LoVo (cell line): ENCODE results near the gene CIAO2A.
"Not testable (repeated sequence)": the region's sequence is repeated elsewhere in the genome, so short reads cannot be mapped to it uniquely, and the experiment has no call there.

ENCODE experiments used
- DNase-seq: peaks from one replicate; pipeline ENCODE4 v3.0.0-alpha.2; 2016; ENCODE audit warnings: low spot score

CIAO2A gene

GRCh38 chr15:64093627-64094417 is at the start of gene CIAO2A:
TSS of gene CIAO2A (minus strand) at chr15:64093838. CDS start at chr15:64093768, 70 bp downstream.
- peak; percentile 100 for DNase-seq

GRCh38 chr15:64143276-64143675 is 49.6 kb upstream of the CIAO2A start:
- DNase-seq = no peak

DNA sequence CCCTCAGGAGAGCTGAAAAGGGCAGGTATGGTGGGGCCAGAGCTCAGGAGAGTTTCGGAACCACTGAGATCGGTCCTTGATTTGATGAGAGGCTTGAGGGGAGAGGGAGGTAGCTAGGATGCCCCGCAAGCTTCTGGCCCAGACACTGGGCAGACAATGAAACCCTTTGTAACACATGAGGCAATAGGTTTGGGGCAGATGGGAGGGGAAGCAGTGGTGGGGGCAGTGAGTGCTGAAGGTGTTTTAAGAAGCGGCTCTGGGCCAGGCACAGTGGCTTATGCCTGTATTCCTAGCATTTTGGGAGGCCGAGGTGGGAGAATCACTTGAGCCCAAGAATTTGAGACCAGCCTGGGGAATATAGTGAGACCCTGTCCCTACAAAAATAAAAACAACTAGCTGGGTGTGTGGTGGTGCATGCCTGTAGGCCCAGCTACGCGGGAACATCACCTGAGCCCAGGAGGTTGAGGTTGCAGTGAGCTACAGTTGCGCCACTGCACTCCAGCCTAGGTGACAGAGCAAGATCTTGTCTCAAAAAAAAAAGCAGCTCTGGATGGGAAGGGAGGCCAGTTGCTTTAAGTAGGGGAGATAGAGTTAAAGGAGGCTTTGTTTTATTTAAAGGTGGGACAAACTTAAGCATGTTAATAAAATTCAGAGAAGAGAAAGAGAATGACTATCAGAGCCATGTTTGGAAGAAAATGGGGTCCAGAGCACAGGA is 48.3 kb upstream of the CIAO2A start:
- no peak for DNase-seq

GRCh38 chr15:64138331-64138941 is 44.8 kb upstream of the CIAO2A start:
- DNase-seq = no peak

GRCh38 chr15:64137226-64137833 is 43.7 kb upstream of the CIAO2A start:
- DNase-seq = no peak

GRCh38 chr15:64136347-64136746 is 42.7 kb upstream of the CIAO2A start:
- DNase-seq = no peak

DNA sequence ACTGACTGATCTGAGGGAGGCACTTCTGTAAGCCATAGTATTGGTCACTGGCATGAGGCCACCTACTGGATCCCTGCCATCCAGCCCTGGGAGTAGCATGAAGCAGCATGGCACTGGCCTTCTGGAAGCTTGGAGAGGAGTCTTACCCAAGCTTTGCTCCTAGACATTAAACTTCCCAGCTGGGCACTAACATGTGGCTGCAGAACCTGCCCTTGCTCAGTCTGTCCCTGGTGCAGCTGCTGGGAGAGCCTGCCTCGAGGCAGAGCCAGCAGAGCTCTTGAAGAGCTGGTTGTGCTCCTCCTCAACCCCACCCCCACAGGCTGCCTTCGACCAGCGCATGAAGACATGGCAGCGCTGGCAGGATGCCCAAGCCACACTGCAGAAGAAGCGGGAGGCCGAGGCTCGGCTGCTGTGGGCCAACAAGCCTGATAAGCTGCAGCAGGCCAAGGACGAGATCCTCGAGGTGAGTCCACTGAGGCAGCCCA is 40.7 kb upstream of the CIAO2A start:
- DNase-seq = no peak

- DNase-seq = no peak
Observed at GRCh38 chr15:64133623-64134344, 40.1 kb upstream of the CIAO2A start.

- no peak for DNase-seq
Observed at GRCh38 chr15:64132217-64132616, 38.6 kb upstream of the CIAO2A start.

DNA sequence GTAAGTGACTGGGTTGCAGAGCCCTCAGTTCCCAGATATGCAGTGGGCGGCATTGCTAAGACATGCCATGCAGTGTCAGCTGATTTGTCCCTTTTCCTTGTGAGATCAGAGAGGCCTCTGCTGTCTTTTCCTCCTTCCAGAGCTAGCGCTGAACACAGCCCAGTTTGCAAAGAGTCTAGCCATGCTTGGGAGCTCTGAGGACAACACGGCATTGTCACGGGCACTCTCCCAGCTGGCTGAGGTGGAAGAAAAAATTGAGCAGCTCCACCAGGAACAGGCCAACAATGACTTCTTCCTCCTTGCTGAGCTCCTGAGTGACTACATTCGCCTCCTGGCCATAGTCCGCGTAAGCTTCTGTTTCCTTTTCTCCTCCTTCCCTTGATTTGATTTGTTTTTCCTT is 37.9 kb upstream of the CIAO2A start:
- no peak for DNase-seq

- no peak for DNase-seq
Observed at GRCh38 chr15:64130159-64130558, 36.5 kb upstream of the CIAO2A start.

- DNase-seq = no peak
Observed at GRCh38 chr15:64127521-64128270, 34.1 kb upstream of the CIAO2A start.

- DNase-seq = no peak
Observed at GRCh38 chr15:64125978-64126377, 32.3 kb upstream of the CIAO2A start.

DNA sequence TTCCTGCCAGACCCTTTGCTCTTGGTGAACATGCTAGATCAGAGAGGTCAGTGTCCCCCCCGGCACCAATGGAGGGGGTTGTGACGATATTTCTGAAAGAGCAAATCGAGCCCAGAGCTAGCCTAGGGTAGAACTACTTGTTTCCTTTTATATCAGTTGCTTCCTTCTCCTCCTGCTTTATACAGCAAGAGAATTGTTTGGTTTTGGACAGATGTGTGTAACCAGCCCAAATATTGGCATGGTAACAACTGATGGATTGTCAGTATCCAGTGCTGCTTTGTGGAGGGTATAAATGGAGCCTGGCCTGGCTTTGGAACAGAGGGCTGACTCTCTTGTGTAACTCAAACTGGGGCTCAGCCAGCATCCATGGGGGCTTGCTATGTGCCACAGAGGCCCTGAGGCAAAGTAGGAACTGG is 29.3 kb upstream of the CIAO2A start:
- DNase-seq = no peak

GRCh38 chr15:64122444-64122843 is 28.8 kb upstream of the CIAO2A start:
- DNase-seq = no peak

DNA sequence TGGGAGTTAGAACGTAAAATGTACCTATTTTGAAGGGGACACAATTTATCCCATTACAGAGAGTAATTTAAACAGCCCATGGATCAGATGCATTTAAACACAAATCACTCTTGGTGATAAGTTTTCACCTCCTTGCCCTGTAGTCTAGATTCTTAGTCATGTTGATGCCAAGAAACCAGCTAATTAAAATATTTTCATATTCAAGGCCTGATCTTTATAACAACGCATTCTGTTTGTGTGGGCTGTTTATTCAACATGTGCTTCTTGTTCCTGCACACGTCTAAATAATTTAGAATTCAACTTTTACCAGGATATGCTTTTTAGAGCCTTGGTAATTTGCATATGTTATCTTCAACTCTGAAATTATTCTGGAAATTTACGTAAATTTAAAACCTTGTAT is 28.0 kb upstream of the CIAO2A start:
- DNase-seq = no peak

GRCh38 chr15:64120322-64120721 is 26.7 kb upstream of the CIAO2A start:
- not testable (repeated sequence) for DNase-seq

- DNase-seq = no peak
Observed at GRCh38 chr15:64117759-64118487, 24.3 kb upstream of the CIAO2A start.

GRCh38 chr15:64112904-64113303 is 19.3 kb upstream of the CIAO2A start:
- DNase-seq = no peak

DNA sequence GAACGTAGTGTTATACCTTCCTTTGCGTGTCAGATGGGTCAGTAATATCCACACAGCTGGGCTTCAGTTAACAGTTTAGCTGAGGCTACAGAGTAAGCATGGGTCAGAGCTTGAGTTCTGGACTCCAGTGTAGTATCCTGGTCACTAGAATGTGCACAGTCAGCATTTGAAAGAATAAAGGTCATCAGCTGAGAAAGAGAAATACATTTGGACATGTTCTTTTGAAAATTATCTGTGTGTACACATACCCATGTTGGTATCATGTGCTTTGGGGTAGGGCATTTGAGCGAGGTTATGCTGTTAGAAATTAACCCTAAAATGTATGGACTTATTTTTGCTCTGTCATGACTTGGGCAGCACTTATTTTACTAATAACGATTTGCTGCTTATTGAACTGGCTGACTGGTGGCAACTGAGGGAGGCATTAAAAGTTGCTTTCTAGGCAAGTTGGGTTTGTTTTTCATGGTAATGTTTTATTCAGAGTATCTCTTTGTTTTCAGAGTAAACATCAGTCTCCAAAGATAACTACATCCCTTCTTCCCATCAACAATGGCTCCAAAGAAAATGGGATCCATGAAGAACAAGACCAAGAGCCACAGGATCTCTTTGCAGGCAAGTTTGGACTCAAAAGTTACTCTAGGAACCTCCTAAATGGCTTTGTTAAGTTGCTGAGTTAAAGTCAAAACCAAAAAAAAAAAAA is 18.6 kb upstream of the CIAO2A start:
- no peak for DNase-seq
